ENCODE results near the gene TMEM198.

- no peak for TF ChIP-seq LEF1 (IDR thresholded peaks at IDR 0.05; ENCODE audit: borderline replicate concordance)
- no peak for TF ChIP-seq ZNF384 (IDR thresholded peaks at IDR 0.05)
- no peak for TF ChIP-seq NFRKB (IDR thresholded peaks at IDR 0.05)
- TF ChIP-seq SP1 (IDR thresholded peaks at IDR 0.05), result no peak
- TF ChIP-seq TARDBP (IDR thresholded peaks at IDR 0.05), result no peak
- TF ChIP-seq L3MBTL2 (conservative IDR thresholded peaks at IDR 0.05), result no peak
- TF ChIP-seq HDGF (IDR thresholded peaks at IDR 0.05; ENCODE audit: borderline replicate concordance), result no peak
- no peak for TF ChIP-seq BHLHE40 (IDR thresholded peaks at IDR 0.05; ENCODE audit: borderline replicate concordance)
- TF ChIP-seq SUZ12 (IDR thresholded peaks at IDR 0.05), result no peak
- TF ChIP-seq ELF4 (IDR thresholded peaks at IDR 0.05), result no peak
Measured at GRCh38 chr2:219532378-219532649, 11.5 kb upstream of the TMEM198 start.

Measured in HEK293T (cell line).